Stimulated activated memory B cell treated with anti-CD40 and anti-IgM and Interleukin-4, amounts not matched to agents 10 μg/mL and 1 μg/mL and 100 μg/mL, for 72 hours (primary cell): Measurements from ENCODE around the gene DAAM2.

Experiments
- ATAC-seq: fragments of 150-1000 bp; cut with Tn5 transposase; 2 replicates; pipeline ENCODE4 v1.10.0; 2021
- H3K27ac Mint-ChIP-seq: one replicate; pipeline ENCODE4 v1.8.0; 2022; ENCODE audit warnings: mild to moderate bottlenecking, mixed read lengths
- H3K27me3 Mint-ChIP-seq: one replicate; pipeline ENCODE4 v1.8.0; 2022; ENCODE audit warnings: mixed read lengths
- H3K36me3 Mint-ChIP-seq: one replicate; pipeline ENCODE4 v1.8.0; 2022; ENCODE audit warnings: mixed read lengths
- H3K4me1 Mint-ChIP-seq: one replicate; pipeline ENCODE4 v1.8.0; 2022; ENCODE audit warnings: mixed read lengths
- H3K4me3 Mint-ChIP-seq: one replicate; pipeline ENCODE4 v1.8.0; 2022; ENCODE audit warnings: mild to moderate bottlenecking, moderate library complexity, mixed read lengths
- H3K9me3 Mint-ChIP-seq: one replicate; pipeline ENCODE4 v1.8.0; 2022; ENCODE audit warnings: mixed read lengths

Gene DAAM2

GRCh38 chr6:39867592-39867991 lies 75.4 kb downstream of the DAAM2 start:
- H3K9me3 Mint-ChIP-seq: no peaks in the 10 kb centered on the region
- peaks cover 7% of the 10 kb centered on the region for H3K27me3 Mint-ChIP-seq
- no peak overlapping the region for H3K27ac Mint-ChIP-seq
- H3K36me3 Mint-ChIP-seq: no peaks in the 10 kb centered on the region
- no peak overlapping the region for H3K4me3 Mint-ChIP-seq
- no peak for ATAC-seq
- no peaks in the 10 kb centered on the region for H3K4me1 Mint-ChIP-seq

- no peak for ATAC-seq
- Mint-ChIP-seq H3K27ac (no peak overlapping the region), H3K27me3 (no peaks in the 10 kb centered on the region), H3K36me3 (no peaks in the 10 kb centered on the region), H3K4me1 (no peaks in the 10 kb centered on the region), H3K9me3 (no peaks in the 10 kb centered on the region), H3K4me3 (no peak overlapping the region)
These were observed 78.8 kb downstream of the DAAM2 start for GRCh38 chr6:39870950-39871349.

- Mint-ChIP-seq H3K4me1 (no peaks in the 10 kb centered on the region), H3K4me3 (no peak overlapping the region), H3K36me3 (no peaks in the 10 kb centered on the region), H3K27me3 (no peaks in the 10 kb centered on the region), H3K27ac (no peak overlapping the region), H3K9me3 (no peaks in the 10 kb centered on the region)
- no peak for ATAC-seq
These were observed 81.3 kb downstream of the DAAM2 start for GRCh38 chr6:39873439-39873838.

GRCh38 chr6:39876111-39876510 lies 83.9 kb downstream of the DAAM2 start:
- Mint-ChIP-seq H3K36me3 (no peaks in the 10 kb centered on the region), H3K27me3 (no peaks in the 10 kb centered on the region), H3K27ac (no peak overlapping the region), H3K4me3 (no peak overlapping the region), H3K4me1 (no peaks in the 10 kb centered on the region), H3K9me3 (no peaks in the 10 kb centered on the region)
- ATAC-seq: no peak

GRCh38 chr6:39876826-39877225 lies 84.7 kb downstream of the DAAM2 start:
- Mint-ChIP-seq H3K36me3 (no peaks in the 10 kb centered on the region), H3K4me3 (no peak overlapping the region), H3K27me3 (no peaks in the 10 kb centered on the region), H3K9me3 (no peaks in the 10 kb centered on the region), H3K27ac (no peak overlapping the region), H3K4me1 (no peaks in the 10 kb centered on the region)
- no peak for ATAC-seq

- no peaks in the 10 kb centered on the region for H3K4me1 Mint-ChIP-seq
- H3K36me3 Mint-ChIP-seq: no peaks in the 10 kb centered on the region
- H3K4me3 Mint-ChIP-seq: no peak overlapping the region
- H3K27me3 Mint-ChIP-seq: peaks cover 8% of the 10 kb centered on the region
- H3K9me3 Mint-ChIP-seq: no peaks in the 10 kb centered on the region
- ATAC-seq: no peak
- no peak overlapping the region for H3K27ac Mint-ChIP-seq
These were observed 87.4 kb downstream of the DAAM2 start for GRCh38 chr6:39879535-39879934.

- Mint-ChIP-seq H3K4me3 (no peak overlapping the region), H3K4me1 (no peaks in the 10 kb centered on the region), H3K36me3 (no peaks in the 10 kb centered on the region), H3K27ac (no peak overlapping the region), H3K9me3 (no peaks in the 10 kb centered on the region), H3K27me3 (peaks cover 12% of the 10 kb centered on the region)
- no peak for ATAC-seq
These were observed 88.4 kb downstream of the DAAM2 start for GRCh38 chr6:39880594-39880993.

GRCh38 chr6:39881851-39882530 lies 89.8 kb downstream of the DAAM2 start:
- H3K27me3 Mint-ChIP-seq: peaks cover 26% of the 10 kb centered on the region
- H3K4me3 Mint-ChIP-seq: no peak overlapping the region
- ATAC-seq: no peak
- no peak overlapping the region for H3K27ac Mint-ChIP-seq
- H3K9me3 Mint-ChIP-seq: no peaks in the 10 kb centered on the region
- H3K4me1 Mint-ChIP-seq: no peaks in the 10 kb centered on the region
- H3K36me3 Mint-ChIP-seq: no peaks in the 10 kb centered on the region

GRCh38 chr6:39882531-39882899 lies 90.3 kb downstream of the DAAM2 start:
- no peaks in the 10 kb centered on the region for H3K4me1 Mint-ChIP-seq
- no peaks in the 10 kb centered on the region for H3K36me3 Mint-ChIP-seq
- no peak overlapping the region for H3K27ac Mint-ChIP-seq
- no peak overlapping the region for H3K4me3 Mint-ChIP-seq
- H3K9me3 Mint-ChIP-seq: no peaks in the 10 kb centered on the region
- peaks cover 32% of the 10 kb centered on the region for H3K27me3 Mint-ChIP-seq
- no peak for ATAC-seq

GRCh38 chr6:39884696-39885095 lies 92.5 kb downstream of the DAAM2 start:
- no peaks in the 10 kb centered on the region for H3K4me1 Mint-ChIP-seq
- H3K36me3 Mint-ChIP-seq: no peaks in the 10 kb centered on the region
- no peak overlapping the region for H3K27ac Mint-ChIP-seq
- no peak for ATAC-seq
- H3K9me3 Mint-ChIP-seq: no peaks in the 10 kb centered on the region
- no peak overlapping the region for H3K4me3 Mint-ChIP-seq
- peaks cover 44% of the 10 kb centered on the region for H3K27me3 Mint-ChIP-seq

GRCh38 chr6:39885691-39886090 lies 93.5 kb downstream of the DAAM2 start:
- Mint-ChIP-seq H3K27me3 (peaks cover 44% of the 10 kb centered on the region), H3K9me3 (no peaks in the 10 kb centered on the region), H3K4me3 (no peak overlapping the region), H3K4me1 (no peaks in the 10 kb centered on the region), H3K27ac (no peak overlapping the region), H3K36me3 (no peaks in the 10 kb centered on the region)
- no peak for ATAC-seq

GRCh38 chr6:39886871-39887270 lies 94.7 kb downstream of the DAAM2 start:
- Mint-ChIP-seq H3K4me3 (no peak overlapping the region), H3K27me3 (peaks cover 44% of the 10 kb centered on the region), H3K9me3 (no peaks in the 10 kb centered on the region), H3K4me1 (no peaks in the 10 kb centered on the region), H3K36me3 (no peaks in the 10 kb centered on the region), H3K27ac (no peak overlapping the region)
- ATAC-seq: no peak

GRCh38 chr6:39887692-39888450 lies 95.7 kb downstream of the DAAM2 start:
- H3K4me3 Mint-ChIP-seq: no peak overlapping the region
- no peak overlapping the region for H3K27ac Mint-ChIP-seq
- ATAC-seq: no peak
- H3K9me3 Mint-ChIP-seq: no peaks in the 10 kb centered on the region
- H3K27me3 Mint-ChIP-seq: peaks cover 38% of the 10 kb centered on the region
- H3K36me3 Mint-ChIP-seq: no peaks in the 10 kb centered on the region
- no peaks in the 10 kb centered on the region for H3K4me1 Mint-ChIP-seq

GRCh38 chr6:39889229-39889628 lies 97.1 kb downstream of the DAAM2 start:
- Mint-ChIP-seq H3K9me3 (no peaks in the 10 kb centered on the region), H3K36me3 (no peaks in the 10 kb centered on the region), H3K27me3 (peaks cover 36% of the 10 kb centered on the region), H3K4me1 (no peaks in the 10 kb centered on the region), H3K27ac (no peak overlapping the region), H3K4me3 (no peak overlapping the region)
- ATAC-seq: no peak

GRCh38 chr6:39891353-39891752 lies 99.2 kb downstream of the DAAM2 start:
- peaks cover 24% of the 10 kb centered on the region for H3K27me3 Mint-ChIP-seq
- no peaks in the 10 kb centered on the region for H3K4me1 Mint-ChIP-seq
- no peak overlapping the region for H3K27ac Mint-ChIP-seq
- no peak overlapping the region for H3K4me3 Mint-ChIP-seq
- no peak for ATAC-seq
- H3K9me3 Mint-ChIP-seq: no peaks in the 10 kb centered on the region
- no peaks in the 10 kb centered on the region for H3K36me3 Mint-ChIP-seq

GRCh38 chr6:39891976-39892375 lies 99.8 kb downstream of the DAAM2 start:
- H3K4me3 Mint-ChIP-seq: no peak overlapping the region
- no peak for ATAC-seq
- H3K4me1 Mint-ChIP-seq: no peaks in the 10 kb centered on the region
- H3K27me3 Mint-ChIP-seq: peaks cover 18% of the 10 kb centered on the region
- no peaks in the 10 kb centered on the region for H3K36me3 Mint-ChIP-seq
- H3K27ac Mint-ChIP-seq: no peak overlapping the region
- no peaks in the 10 kb centered on the region for H3K9me3 Mint-ChIP-seq
